Activated CD8-positive, alpha-beta T cell treated with anti-CD3 and anti-CD28 coated beads for 36 hours (primary cell): Measurements from ENCODE around the gene CLDN19. TPM values are rescaled to one million over a fixed set of nuclear protein-coding genes. Genes with fewer than 3 reads are reported as not detected.
A peak's percentile ranks its signal among the peaks of the same experiment; 100 is the strongest.

Source experiments
- ATAC-seq: fragments of 200-7000 bp; cut with Tn5 transposase; one replicate; pipeline ENCODE4 v1.10.0; 2021; ENCODE audit warnings: mild to moderate bottlenecking, moderate library complexity
- CTCF ChIA-PET: fragments of 350-600 bp; sonication (Branson Sonifier 250); formaldehyde crosslinking; loops from one replicate; lab custom pipeline; 2021; ENCODE audit warnings: antibody characterized with exemption; lab: Charles Lee
- POLR2A ChIA-PET: fragments of 350-600 bp; sonication (Branson Sonifier 250); formaldehyde crosslinking; loops from one replicate; lab custom pipeline; 2021; ENCODE audit warnings: antibody characterized with exemption; lab: Charles Lee
- DNase-seq: peaks from one replicate; pipeline ENCODE4 v3.0.0-alpha.2; 2020
- H3K27ac Mint-ChIP-seq: one replicate; pipeline ENCODE4 v1.8.0; 2021; ENCODE audit warnings: mild to moderate bottlenecking, mixed read lengths
- H3K27me3 Mint-ChIP-seq: one replicate; pipeline ENCODE4 v1.8.0; 2021; ENCODE audit warnings: mixed read lengths
- H3K36me3 Mint-ChIP-seq: one replicate; pipeline ENCODE4 v1.8.0; 2021; ENCODE audit warnings: low read depth, mixed read lengths
- H3K4me1 Mint-ChIP-seq: one replicate; pipeline ENCODE4 v1.8.0; 2021; ENCODE audit warnings: low read depth, mixed read lengths
- H3K4me3 Mint-ChIP-seq: one replicate; pipeline ENCODE4 v1.8.0; 2021; ENCODE audit warnings: mild to moderate bottlenecking, moderate library complexity, mixed read lengths
- H3K9me3 Mint-ChIP-seq: one replicate; pipeline ENCODE4 v1.8.0; 2021; ENCODE audit warnings: mixed read lengths
- CTCF ChIP-seq: fragments of 200-600 bp; IDR thresholded peaks from one replicate; pipeline ENCODE4 v1.8.0; 2022; ENCODE audit warnings: antibody characterized with exemption, mild to moderate bottlenecking
- intact Hi-C: fragments of 100-400 bp; cut with micrococcal nuclease; formaldehyde crosslinking; loops from one replicate; pipeline ENCODE4 v1.10.0; 2022
- total RNA-seq, 2 experiments: library from RNA; stranded (reverse); gene quantifications; one replicate each; pipeline ENCODE4 v1.2.3, GENCODE V29; 2021

CLDN19 gene
- total RNA-seq, 2 experiments from 2014 or later, result not detected

GRCh38 chr1:42784547-42784945 lies 44.5 kb upstream of the CLDN19 start:
- DNase-seq, result no peak
- TF ChIP-seq CTCF, result no peak
- ATAC-seq, result no peak
- Mint-ChIP-seq H3K27me3 (no peaks in the 10 kb centered on the region), H3K9me3 (no peaks in the 10 kb centered on the region), H3K36me3 (peaks cover 25% of the 10 kb centered on the region), H3K27ac (no peak overlapping the region), H3K4me1 (peaks cover 16% of the 10 kb centered on the region), H3K4me3 (no peak overlapping the region)
- intact Hi-C loops, result no loop called here
- CTCF ChIA-PET, result interaction anchor here (0.6 to 1.4 kb wide), 3 partner anchors 15 to 290 kb away, joined by 3 to 4 read pairs (median 3); no protein-coding TSS in a partner anchor
- POLR2A ChIA-PET, result interaction anchor here (0.9 to 1.9 kb wide), 4 partner anchors 18 to 130 kb away, joined by 3 to 8 read pairs (median 4); partner anchors contain the start of genes C1orf50, P3H1 and ZNF691

GRCh38 chr1:42783092-42783491 lies 43.1 kb upstream of the CLDN19 start:
- no peak for DNase-seq
- intact Hi-C loops, result no loop called here

GRCh38 chr1:42780176-42780575 lies 40.1 kb upstream of the CLDN19 start:
- H3K9me3 Mint-ChIP-seq, result no peaks in the 10 kb centered on the region
- no peak overlapping the region for H3K27ac Mint-ChIP-seq
- H3K4me1 Mint-ChIP-seq, result peaks cover 15% of the 10 kb centered on the region
- intact Hi-C loops, result no loop called here
- ChIA-PET POLR2A (interaction anchor here (1.4 to 1.9 kb wide), 2 partner anchors 13 to 35 kb away, joined by 3 to 7 read pairs; partner anchors contain the start of genes C1orf50 and P3H1), CTCF (interaction anchor here (0.8 to 1.5 kb wide), 5 partner anchors 68 to 578 kb away, joined by 3 to 8 read pairs (median 3); no protein-coding TSS in a partner anchor)
- no peak for DNase-seq
- ATAC-seq, result no peak
- H3K36me3 Mint-ChIP-seq, result peaks cover 55% of the 10 kb centered on the region
- no peak for TF ChIP-seq CTCF
- H3K4me3 Mint-ChIP-seq, result no peak overlapping the region
- no peaks in the 10 kb centered on the region for H3K27me3 Mint-ChIP-seq

More at GRCh38 chr1:42783092-42783491, 43.1 kb upstream of the CLDN19 start:
- H3K4me3 Mint-ChIP-seq, result no peak overlapping the region
- POLR2A ChIA-PET, result interaction anchor here (1.9 kb wide), 1 partner anchor 17 kb away, joined by 8 read pairs; the partner anchor contains the start of genes C1orf50 and P3H1
- no peaks in the 10 kb centered on the region for H3K9me3 Mint-ChIP-seq
- H3K27ac Mint-ChIP-seq, result no peak overlapping the region
- TF ChIP-seq CTCF, result no peak
- CTCF ChIA-PET, result interaction anchor here (0.9 to 2.4 kb wide), 5 partner anchors 17 to 291 kb away, joined by 3 to 11 read pairs (median 3); partner anchors contain the start of genes C1orf50, P3H1 and ZNF691
- H3K36me3 Mint-ChIP-seq, result peaks cover 34% of the 10 kb centered on the region
- H3K4me1 Mint-ChIP-seq, result peaks cover 23% of the 10 kb centered on the region
- H3K27me3 Mint-ChIP-seq, result no peaks in the 10 kb centered on the region
- no peak for ATAC-seq

- ChIA-PET CTCF (interaction anchor here (0.6 to 1.5 kb wide), 6 partner anchors 68 to 578 kb away, joined by 3 to 8 read pairs (median 3); no protein-coding TSS in a partner anchor), POLR2A (interaction anchor here (0.7 to 1.9 kb wide), 4 partner anchors 12 to 45 kb away, joined by 3 to 7 read pairs (median 3); partner anchors contain the start of genes C1orf50 and P3H1)
- intact Hi-C loops, result no loop called here
- Mint-ChIP-seq H3K4me1 (peaks cover 19% of the 10 kb centered on the region), H3K27ac (peak overlapping the region; percentile 27), H3K4me3 (no peak overlapping the region), H3K36me3 (peaks cover 60% of the 10 kb centered on the region), H3K27me3 (no peaks in the 10 kb centered on the region), H3K9me3 (no peaks in the 10 kb centered on the region)
- ATAC-seq, result no peak
- TF ChIP-seq CTCF, result no peak
- no peak for DNase-seq
Observed at GRCh38 chr1:42779725-42780124, 39.7 kb upstream of the CLDN19 start.

GRCh38 chr1:42777852-42778251 lies 37.8 kb upstream of the CLDN19 start:
- DNase-seq, result peak; percentile 56
- intact Hi-C loops, result no loop called here
- Mint-ChIP-seq H3K4me1 (peaks cover 28% of the 10 kb centered on the region), H3K9me3 (no peaks in the 10 kb centered on the region), H3K36me3 (peaks cover 59% of the 10 kb centered on the region), H3K4me3 (no peak overlapping the region), H3K27ac (no peak overlapping the region), H3K27me3 (no peaks in the 10 kb centered on the region)
- POLR2A ChIA-PET, result no interaction called here
- peak; percentile 82 for ATAC-seq
- TF ChIP-seq CTCF, result peak; percentile 76
- CTCF ChIA-PET, result interaction anchor here (0.5 to 3.7 kb wide), 23 partner anchors 10 to 299 kb away, joined by 3 to 41 read pairs (median 5); partner anchors contain the start of genes C1orf50, ERMAP, P3H1 and SVBP
